Kidney glomerular epithelial cell (primary cell): ENCODE data around the gene SRPK3.
"Not testable (repeated sequence)": the region's sequence is repeated elsewhere in the genome, so short reads cannot be mapped to it uniquely, and the experiment has no call there.

Source experiments
- DNase-seq: peaks from one replicate; lab custom pipeline; 2025; lab: John Stamatoyannopoulos, UW

The SRPK3 gene

DNA sequence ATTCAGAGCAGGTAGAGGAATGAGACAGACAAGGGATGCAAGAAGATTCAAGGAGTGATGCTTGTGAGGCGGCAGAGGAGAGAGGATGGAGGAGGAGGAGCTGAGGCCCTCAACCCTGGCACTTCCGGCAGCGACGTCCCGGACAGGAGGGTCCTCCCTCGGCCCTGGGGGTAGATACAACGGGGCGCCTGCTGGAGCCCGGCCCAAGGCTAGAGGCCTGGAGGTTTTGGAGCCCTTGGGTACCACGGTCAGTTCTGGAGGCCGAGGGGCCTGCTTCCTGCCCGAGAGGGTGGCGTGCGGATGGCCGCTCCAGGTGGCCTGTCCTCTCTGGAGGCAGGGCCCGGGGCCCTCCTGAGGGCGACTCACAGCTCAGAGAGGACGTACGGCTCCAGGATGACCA is 27.1 kb downstream of the SRPK3 start:
- DNase-seq, result no peak

DNA sequence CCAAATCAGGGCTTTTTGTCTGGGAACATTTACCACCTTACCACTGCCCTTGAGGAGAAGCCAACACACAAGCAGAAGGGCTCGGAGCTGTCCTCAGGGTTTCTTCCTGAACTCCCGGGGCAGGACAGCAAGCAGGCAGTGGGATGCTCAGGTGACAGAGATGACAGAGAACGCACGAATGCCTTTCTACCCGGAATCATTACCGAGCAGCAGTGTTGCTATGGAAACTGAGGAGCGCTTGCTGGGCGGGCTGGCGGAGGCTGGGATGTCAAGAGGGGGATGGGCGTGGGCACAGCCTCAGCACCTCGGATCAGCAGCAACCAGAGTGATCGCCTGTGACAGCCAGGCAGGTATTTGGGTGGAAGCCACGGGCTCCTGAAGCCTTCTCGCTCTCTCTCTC is 31.4 kb downstream of the SRPK3 start:
- DNase-seq, result no peak

DNA sequence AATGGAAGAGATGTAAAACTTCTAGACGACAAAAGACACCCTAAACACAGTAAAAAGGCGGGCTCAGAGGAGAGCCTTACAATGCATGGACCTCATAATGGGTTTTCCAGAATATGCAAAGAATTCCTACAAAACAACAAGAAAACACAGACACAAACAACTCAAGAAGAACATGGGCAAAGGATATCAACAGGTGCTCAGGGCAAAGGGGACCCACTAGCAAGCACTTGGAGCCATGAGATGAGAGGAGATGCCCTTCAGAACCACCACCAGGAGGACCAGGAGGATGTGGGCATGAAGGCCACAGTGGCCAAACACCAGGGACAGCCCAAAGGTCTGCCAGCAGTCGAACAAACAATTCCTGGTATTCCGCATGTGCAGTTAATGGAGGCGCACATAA is 32.3 kb downstream of the SRPK3 start:
- no peak for DNase-seq

DNA sequence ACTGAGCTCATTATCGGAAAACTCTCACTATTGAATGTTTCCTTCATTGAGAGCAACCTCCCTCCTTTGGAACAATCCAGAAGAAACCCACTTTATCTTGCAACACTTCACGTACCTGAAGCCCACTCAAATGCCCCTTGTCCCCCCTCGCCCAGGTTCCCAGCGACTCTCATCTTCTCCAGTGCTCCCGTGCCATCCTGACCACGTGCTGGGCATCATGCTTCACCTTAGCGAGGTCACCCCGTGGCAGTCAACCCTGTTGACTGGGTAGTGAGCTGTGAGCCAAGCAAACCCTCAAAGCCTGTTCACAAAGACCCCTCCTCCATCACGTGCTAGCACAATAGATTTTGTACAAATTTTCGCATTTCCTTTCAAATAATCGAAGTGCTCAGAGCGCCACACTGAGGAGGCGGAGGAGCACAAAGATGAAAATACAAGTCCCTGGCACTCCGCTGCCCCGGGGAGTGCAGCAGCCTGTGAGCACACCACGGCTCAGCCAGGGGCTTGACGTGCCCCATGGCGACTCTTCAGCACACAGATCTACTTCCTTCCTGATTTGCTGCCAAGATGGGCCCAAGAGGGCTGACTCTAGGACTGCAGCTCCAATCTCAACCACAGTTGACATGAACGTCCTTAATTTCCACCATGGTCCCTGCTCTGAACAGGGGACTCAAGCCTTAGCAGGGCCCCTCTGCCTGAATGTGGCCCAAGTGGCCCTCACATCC is 33.9 kb downstream of the SRPK3 start:
- no peak for DNase-seq

DNA sequence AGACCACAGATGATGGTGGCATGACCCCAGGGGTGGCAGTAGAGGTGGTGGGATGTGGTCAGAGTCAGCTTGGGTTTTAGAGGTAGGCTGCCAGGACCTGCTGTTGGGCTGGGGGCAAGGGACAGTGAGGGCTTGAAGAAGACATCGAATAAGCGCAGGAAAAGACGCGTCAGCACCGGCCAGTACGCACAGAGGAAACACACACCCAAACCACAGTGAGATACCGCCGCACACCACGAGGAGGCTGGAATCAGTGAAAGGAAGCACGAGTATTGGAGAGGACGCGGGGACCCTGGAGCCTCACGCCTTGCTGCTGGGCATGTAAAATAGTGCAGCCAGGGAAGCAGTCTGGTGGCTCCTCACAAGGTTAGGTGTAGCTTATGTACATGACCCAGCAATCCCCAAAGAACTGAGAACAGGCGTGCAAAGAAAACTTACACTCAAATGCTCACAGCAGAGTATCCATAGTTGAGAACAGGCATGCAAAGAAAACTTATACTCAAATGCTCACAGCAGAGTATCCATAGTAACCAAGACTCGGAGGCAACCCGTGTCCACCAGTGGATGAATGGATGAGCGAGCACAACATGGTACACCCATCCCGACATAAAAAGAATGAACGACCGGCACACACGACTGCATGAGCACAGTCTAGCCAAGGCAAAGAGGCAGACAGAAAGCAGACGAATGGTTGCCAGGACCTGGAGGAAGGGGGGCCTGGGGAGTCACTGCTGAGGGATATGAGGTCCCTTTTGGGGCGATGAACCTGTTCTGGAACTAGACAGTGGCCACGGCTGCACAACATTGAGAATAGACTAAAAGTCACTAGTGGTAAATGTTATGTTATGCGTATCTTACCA is 36.2 kb downstream of the SRPK3 start:
- DNase-seq, result no peak

DNA sequence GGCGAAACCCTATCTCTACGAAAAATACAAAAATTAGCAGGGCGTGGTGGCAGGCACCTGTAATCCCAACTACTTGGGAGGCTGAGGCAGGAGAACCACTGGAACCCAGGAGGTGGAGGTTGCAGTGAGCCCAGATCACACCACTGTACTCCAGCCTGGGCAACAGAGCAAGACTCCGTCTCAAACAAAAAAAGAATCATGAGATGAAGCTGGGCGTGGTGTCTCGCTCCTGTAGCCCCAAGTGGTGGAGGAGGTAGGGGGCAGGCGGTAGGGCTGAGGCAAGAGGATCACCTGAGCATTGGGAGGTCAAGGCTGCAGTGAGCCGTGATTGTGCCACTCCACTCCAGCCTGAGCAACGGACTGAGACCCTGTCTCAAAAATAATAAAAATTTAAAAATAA is 37.2 kb downstream of the SRPK3 start:
- DNase-seq, result not testable (repeated sequence)

DNA sequence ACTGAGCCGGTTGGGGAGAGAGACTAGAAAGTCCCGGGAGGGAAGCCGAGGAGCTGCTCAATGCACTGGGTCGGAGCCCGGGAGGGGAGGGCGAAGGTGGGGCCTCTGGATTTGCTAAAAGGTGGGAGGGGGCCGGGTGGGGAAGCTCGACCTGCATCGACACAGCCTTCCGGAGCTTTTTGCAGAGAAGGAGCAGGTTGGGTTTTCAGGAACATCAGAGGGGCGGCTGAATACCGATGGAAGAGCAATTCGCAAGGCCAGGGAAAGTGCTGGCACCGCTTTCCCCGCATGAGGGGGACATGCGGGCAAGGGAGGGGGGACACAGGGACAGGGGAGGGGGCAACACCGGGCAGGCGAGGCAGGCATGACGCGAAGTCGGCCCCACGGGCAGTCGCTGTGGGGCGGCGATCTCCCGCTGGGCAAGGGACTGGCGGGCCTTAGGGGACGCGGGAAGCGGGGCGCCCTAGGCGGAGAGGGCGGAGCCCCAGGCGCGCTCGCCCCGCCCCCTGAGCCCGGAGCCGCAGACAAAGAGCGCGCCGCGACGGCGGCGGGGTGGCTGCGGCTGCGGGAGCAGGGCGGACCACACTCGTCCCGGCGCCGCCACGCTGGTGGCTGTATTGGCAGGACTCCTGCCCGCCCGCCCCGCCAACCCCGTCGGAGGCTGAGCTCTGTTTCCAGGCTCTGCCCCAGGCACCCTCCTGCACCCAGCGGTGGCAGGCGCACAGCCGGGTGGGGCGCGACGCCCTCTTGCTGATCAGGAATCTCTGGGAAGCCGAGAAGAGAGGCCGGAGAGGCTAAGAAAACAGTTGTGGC is 37.9 kb downstream of the SRPK3 start:
- DNase-seq, result no peak

DNA sequence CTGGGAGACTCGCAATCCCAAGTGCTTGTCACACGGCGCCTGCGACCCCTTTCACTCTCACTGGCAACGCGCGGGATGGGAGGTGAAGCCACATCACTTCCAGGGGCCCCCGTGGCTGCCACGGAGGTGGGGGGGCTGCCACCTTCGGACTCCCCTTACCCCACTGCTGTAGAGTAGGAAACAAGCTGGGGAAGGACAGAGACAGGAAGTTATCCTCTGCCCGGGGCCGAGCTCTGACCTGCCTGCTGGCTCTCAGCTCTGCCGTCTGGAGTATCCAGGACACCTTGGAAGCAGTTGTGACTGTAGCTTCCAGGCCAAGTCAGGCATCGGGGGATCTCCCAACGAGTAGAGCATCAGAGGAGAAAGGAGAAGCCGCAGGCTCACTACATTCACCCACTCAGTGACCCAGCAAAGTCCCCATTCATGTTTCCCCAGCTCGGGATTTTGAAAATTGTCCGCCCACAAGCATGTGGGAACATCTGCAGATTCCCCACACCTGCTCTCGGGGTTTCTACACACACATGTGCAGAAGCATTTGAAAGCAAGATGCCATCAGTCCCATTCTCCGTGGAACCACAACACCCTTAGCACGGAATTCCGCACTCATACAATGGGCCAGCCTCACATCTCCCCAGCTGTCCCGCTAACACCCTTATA is 38.7 kb downstream of the SRPK3 start:
- DNase-seq, result no peak

DNA sequence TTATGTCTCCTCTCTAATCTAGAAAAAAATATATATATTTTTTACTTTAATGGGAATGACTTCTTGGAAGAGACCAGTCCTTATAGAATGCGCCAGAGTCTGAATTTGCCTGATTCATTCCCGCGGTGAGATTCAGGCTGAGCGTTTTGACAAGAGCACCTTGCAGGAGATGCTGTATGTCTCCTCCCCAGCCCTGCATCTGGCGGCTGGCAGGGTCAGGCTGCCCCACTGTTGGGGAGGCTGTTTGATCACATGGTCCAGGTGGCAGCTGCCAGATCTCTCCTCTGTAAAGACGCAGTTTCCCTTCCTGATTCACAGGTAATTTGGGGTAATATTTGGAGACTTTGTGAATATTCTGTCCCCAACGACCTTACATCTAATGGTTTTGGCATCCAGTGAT is 39.8 kb downstream of the SRPK3 start:
- DNase-seq, result no peak

DNA sequence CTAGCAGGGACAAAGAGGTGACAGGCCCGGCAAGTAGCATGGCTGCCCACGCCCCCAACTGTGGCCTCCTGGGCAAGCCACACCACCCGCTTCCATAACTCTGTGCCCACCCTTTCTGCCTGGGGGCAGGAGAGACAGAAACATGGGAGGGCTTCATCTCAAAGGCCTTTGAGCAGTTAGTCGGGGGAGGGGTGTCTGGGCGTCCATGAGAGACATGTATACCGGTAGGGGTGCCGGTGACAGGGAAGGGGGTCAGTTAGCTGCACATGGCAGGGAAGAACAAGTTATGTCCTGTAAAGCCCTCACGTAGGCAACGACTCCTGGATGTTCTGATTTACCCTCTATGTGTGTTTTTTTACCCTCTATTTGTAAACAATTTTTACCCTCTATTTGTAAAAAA is 40.2 kb downstream of the SRPK3 start:
- DNase-seq, result no peak

DNA sequence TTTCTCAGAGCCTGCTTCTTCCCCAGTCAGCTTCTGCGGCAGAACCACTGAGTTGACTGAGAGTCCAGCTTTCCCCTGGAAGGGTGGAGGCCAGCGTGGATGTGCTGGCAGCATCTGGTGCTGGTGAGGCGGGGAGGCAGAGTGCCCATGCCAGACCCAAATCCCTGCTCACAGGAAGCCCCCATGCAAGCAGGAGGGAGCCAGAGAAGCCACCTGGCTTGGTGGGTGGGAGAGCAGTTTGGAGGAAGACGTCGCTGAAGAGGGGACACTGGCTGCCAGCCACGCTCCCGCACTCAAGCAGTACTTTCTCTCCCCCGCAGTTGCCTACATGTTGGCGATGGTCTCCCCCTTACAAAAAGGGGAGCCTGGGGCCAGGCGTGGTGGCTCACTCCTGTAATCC is 43.5 kb downstream of the SRPK3 start:
- DNase-seq, result no peak

DNA sequence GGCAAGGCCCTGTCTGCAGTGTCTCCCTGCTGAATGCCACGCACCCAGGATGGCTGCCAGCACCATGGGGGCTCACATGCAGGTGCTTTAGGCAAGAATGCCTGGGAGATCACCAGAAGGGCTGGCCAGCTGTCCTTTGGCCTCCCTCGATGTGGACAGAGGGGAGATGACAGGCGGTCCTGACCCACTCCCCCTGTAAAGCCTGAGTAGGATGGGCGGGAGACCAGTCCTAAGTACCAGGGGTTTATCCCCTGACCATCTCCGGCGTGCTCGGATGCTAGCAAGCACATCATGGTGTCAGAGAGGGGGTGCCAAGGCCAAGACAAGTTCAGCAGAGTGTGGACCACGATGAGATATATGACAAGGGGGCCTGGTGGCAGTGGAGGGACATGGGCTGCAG is 44.2 kb downstream of the SRPK3 start:
- DNase-seq, result no peak

DNA sequence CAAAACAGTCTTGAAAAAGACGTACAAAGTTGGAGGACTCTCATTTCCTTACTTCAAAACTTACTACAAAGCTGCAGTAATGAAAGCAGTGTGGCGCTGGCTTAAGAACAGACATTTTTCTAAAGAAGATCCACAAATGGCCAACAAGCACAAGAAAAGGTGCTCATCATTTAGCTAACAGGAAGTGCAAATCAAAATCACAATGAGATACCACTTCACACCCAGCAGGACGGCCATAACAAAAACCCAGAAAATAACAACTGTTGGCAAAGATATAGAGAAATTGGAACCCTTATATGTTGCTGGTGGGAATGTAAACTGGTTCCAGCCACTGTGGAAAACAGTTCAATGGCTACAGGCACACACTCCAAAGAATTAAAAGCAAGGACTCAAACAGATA is 46.2 kb downstream of the SRPK3 start:
- no peak for DNase-seq

DNA sequence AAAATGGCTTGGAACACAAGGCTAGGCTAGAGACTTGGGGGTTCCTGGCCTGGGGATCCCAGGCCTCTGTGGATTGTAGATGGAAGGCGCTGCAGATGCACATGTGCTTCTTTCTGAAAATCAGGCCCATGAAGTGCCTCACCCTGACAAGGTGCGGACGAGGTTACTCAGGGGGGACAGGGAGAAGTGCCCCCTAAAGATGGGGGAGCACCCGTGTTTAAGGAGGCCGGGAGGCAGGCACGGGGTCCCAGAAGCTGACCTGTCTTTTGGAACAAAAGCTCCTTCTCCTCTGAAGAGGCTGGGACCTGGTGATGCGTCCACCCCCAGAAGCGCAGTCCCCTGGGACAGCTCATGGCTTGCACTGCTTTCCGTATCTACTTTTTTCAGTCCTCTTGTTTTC is 47.1 kb downstream of the SRPK3 start:
- no peak for DNase-seq

DNA sequence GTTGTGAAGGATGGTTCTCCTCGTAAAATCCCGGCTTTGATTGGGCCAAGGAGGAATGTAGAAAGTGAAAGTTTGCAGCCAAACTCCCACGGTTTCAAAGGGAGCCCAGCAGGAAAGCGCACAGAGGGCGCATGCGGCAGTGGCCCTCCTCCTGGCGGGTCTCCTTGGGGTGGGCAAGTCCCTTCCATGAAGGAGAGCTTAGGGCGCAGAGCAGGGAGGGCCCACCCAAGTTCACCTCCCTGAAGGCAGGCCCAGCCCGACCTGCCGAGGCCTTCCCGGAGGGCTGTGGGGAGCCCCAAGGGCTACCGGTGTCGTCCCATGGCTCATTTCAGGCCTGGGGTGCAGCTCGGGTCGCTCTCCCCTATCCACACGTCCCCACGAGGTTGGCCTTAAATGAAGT is 47.5 kb downstream of the SRPK3 start:
- DNase-seq, result no peak

DNA sequence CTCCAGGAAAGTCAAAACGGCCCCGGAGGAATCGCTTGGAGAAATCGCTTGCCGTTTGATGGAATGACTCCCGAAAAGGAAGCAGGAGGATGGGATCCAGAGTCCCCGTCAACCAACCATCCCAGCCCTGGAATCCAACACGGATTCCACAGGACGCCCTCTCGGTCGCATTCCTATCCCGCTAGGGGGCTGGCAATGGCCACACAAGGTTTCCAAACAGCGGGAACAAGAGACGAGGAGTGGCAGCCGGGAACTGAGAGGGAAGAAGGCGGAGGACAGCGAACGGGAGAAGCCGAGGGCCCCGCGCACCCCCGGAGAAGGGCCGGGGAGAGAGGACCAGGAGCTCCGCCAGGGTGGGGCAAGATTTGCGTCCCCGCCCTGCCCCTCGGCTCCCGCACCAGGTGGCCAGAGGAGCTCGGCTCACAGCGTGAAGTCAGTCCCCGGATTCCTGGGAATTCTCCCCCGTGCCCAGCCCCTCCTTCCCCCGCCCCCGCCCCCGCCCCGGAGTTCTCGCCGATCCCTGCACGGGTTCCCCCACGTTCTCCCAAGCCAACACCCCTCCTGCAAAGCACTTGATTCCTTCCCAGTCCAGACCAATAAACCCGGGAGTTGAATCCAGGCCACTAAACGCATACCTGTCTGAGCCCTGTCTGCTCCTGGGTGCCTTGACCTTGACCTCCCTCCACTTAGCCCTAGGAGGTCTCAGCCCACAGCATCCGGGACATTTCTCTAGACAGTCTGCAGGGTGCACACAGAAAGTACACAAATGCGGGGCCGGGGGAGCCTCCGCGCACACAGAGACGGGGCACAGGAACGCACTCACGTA is 48.1 kb downstream of the SRPK3 start:
- DNase-seq, result no peak

DNA sequence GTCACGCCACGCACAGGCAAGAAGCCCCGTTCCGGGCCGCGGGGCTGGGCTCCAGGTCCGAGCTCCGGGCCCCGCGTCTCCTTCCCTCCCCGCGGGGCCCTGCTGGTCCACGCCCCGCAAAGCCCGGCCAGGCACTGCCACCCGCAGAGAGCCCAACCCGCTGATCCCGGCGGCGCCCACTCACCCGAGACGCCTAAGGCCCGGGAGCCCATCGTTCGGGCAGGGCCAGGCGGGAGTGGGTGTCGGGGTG is 48.6 kb downstream of the SRPK3 start:
- no peak for DNase-seq

DNA sequence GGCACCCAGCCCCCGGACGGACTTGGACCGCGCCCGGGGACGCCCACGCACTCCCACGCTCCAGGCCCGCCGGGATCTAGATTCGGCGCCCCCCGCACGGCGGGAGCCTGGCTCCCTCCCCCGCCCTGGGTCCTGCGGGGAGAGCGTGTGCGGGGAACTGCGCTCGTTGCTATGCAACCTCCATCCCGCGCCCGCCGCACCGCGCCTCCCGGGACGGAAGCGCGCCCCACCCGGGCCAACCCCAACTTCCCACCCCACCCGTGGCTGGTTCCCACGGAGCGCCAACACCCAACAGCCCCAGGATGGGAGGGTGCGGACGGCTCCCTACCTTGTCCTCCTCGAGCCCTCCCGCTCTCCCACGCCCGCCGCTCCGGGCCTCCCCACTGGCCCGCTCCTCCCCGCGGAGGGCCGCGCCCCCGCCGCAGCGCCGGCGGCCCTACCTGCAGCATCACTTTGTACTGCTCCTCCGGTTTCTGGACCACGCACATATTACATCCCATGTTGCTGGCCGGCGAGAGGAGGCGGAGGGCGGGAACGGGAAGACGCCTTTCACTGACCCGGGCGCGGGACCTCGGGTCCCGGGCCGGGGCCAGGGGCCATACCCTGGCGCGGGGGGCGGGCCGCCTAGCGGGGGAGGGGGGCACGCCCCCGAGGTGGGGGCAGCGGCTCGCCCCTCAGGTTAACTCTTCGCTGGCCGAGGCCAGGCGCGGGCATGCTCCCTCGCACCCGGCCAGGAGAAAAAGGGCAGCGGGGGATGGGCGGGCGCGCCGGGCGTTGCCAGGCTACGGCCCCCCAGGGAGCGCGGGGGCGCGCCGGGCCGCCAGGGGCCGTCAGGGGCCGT is 49.2 kb downstream of the SRPK3 start, which contains the start of gene PDZD4:
TSS of gene PDZD4 (minus strand) at position 746 of the 841 bp plus-strand sequence. CDS start at position 500, 246 bp downstream.
- DNase-seq, result no peak

DNA sequence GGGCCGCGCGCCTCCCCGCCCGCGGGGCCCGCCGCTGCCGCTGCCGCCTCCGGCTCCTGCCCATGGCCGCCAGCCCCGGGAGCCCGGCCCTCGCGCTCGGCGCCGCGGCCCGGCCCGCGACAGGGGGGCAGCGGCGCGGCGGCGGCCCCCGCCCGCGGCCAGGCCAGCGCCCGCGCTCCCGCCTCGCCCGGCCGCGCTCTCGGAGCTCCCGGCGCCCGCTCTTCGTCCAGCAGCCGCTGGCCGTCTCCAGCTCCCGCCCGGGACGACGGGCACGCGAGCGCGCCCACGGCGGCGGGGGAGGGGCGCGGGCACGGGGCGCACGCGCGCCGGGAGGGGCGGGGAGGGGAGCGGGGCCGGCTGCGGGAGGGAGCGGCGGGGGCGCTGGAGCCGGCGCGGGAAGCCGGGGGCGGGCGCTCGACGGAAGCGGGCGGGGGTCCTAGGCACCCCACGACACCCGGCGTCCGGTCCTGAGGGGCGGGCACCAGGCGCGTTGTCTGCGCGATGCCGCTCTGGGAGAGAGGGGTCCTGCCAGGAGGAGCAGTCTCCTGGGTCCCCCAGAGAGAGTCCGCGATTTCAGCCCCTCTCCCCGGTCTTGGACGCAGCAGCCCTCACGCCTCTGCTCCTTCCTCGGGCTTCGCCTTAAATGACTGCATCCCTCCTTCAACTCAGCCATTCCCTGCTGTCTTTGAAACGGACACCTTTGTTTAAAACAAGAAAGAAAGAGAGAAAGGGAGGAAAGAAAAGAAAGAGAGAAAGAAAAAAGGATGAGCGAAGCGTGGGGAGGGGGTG is 50.0 kb downstream of the SRPK3 start:
- no peak for DNase-seq
